HCEC 1CT (cell line): ENCODE data around the gene ABCF3.

ENCODE experiments used
- DNase-seq: peaks from one replicate; pipeline ENCODE4 v3.0.0-alpha.2; 2017

ABCF3 gene

DNA sequence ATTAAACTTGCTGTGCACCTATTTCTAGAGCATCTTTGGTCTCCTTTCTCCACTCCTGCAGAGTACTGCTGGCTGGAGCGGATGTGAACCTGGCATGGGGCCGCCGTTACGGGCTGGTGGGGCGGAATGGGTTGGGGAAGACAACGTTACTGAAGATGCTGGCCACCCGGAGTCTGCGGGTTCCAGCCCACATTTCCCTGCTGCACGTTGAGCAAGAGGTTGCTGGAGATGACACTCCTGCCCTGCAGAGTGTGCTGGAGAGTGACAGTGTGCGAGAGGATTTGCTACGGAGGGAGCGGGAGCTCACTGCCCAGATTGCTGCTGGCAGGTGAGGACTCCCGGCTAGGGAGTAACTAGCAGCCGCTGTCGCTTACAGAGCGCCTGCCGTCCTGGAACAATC lies 2.1 kb downstream of the ABCF3 start:
- no peak for DNase-seq

DNA sequence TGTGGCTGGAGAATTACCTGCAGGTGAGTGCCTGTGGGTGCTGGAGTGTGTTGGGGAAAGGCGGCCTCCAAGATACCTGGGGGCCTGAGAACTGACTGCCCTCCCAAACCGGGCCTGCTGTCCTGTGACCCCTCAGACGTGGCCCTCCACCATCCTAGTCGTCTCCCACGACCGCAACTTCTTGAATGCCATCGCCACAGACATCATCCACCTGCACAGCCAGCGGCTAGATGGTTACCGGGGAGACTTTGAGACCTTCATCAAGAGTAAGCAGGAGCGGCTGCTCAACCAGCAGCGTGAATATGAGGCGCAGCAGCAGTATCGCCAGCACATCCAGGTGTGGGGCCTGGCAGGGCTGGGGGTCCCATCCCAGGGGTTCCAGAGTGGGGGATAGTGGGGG lies 3.4 kb downstream of the ABCF3 start:
- no peak for DNase-seq

DNA sequence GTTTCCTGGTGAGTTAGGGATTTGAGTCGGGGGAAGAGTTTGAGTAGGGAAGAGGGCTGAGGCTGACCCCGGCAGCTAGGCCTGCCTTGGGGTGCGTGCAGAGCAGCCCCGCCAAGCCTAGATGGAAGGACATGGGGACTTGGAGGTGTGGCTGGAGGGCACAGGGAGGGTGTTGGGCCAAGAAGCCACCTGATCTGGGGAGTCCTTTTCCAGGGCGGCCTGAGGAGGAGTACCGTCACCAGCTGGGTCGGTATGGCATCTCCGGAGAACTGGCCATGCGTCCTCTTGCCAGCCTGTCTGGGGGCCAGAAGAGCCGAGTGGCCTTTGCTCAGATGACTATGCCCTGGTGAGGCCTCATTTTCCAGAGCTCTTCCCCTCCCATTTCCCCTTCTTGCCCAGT lies 6.9 kb downstream of the ABCF3 start:
- no peak for DNase-seq

DNA sequence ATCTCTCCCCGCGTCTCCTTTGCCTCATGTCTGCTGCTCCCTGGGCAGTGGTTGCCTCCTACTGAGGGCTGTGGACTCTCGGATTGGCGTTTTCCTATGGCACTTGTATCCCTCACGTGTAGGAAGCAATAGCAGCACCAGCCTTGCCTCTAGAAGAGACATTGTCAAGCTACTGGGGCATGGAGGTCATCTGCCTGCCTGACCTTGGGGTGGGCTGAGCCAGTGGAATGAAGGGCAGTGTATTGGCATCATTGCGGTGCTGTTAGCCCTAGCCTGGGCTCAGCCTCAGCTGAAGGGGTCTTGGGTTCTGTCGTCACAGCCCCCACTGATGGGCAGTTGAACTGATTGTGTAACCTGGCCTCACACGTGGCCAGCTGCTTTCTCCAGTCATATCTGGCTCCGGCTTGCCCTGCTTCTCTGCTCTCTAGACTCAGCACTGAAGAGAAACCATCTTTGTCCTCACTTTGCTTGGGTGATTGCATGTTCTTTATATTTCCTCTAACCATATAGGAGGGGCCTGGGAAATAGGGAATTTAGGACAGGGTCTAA lies 8.1 kb downstream of the ABCF3 start:
- no peak for DNase-seq

DNA sequence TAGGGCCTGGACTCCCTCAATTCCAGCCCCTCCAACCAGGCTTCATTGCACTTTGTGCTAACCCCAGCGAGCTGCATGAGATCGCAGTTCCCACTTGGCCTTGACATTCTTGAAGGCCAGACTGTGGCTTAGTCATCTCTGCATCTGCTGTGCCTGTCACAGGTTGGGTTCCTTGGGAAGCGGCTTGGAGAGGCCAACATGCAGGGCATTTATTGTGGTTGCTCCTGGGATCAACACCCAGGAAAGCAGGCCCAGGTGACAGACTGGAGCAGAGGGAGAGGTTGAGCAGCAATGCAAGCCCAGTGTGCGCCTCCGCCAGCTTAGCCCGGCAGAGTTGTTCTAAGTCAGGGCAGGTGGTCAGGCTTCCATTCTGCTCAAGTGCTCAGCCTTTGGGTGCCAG lies 10.5 kb downstream of the ABCF3 start:
- no peak for DNase-seq

DNA sequence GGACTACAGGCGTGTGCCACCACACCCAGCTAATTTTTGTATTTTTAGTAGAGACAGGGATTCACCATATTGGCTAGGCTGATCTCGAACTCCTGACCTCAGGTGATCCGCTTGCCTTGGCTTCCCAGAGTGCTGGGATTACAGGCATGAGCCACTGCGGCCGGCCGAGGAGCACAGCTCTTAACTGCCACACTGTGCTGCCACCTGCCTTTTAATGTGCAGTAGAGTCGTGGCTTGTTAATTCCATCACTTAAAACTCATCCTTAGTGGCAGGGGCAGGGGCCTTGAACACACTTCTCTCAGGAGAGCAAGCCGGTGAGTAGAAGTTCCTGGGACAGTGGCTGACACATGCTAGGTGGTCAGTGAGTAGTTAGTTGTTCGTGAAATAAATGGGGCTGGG lies 12.5 kb downstream of the ABCF3 start:
- DNase-seq: no peak

DNA sequence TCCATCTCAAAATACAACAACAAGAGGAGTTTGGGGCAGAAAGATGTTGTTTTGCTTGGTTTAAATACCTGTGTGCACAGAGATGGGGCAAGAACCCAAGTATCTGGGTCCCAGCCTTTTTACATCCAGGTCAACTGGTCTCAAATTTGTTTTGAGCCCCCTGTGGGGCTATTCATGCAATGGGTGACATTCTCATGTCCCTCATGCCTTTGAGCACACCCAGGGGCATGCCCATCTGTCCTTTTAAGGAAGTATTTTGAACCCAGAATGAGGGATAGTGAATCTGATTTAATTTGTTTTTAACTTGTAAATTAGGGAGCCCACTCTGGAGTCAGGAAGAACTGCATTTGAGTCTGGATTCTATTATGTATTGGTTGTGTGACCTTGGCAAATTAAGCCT lies 14.8 kb downstream of the ABCF3 start:
- no peak for DNase-seq

DNA sequence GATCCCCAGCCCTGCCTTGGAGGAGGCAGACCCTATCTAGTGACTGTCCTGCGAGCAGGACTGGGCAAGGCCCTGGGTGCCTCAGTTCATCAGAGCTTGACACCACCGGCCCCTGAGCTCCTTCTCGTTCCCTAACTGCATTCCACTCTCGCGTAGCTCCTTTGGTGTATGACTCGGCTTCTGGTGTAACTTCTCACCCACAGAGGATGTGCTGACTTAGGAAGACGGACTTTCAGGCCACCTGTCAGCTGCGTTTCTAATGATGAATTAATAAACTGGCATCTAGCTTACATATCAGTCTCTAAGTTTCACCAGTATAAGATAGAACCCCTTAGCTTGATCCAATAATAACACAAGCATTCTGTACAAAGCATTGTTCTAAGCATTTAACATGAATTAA lies 17.5 kb downstream of the ABCF3 start:
- no peak for DNase-seq

DNA sequence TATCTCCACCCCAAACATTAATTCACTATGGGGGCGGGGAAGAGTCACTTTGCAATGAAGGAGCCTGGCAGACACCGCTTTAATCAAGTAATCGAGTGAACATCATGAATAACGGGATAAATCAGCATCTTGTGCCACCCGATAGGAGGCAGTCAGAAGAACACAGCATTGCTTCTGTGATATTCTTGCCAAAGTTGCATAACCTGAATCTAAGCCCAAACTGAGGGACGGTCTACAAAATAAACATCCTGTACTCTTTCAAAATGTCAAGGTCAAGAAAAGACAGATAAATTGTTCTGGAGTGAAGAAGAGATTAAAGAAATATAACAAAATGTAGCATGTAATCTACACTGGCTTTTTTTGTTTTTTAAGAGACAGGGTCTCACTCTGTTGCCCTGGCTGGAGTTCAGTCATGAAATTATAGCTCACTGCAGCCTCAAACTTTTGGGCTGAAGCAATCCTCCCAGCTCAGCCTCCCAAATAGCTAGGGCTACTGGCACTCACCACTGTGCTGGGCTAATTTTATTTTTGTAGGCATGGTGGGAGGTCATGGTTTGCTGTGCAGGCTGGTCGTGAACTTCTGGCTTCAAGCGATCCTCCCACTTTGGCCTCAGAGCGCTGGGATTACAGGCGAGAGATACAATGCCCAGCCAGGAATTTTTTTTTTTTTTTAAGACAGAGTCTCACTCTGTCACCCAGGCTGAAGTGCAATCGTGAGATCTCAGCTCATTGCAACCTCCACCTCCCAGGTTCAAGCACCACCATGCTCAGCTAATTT lies 23.3 kb downstream of the ABCF3 start:
- DNase-seq: no peak

DNA sequence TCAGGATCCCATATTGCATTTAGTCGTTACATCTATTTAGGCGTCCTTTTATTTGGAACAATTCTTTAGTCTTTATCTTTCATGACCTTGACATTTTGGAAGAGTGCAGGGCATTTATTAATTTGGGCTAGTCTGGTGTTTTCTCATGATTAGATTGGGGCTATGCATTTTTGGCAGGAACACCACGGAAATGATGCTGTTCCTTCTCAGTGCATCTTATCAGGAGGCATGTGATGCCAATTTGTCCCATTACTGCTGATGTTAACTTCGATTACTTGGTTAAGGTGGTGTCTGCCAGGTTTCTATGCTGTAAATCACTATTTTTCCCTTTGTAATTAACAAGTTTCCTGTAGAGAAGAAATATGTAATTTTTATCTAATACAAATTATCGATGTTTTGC lies 25.3 kb downstream of the ABCF3 start:
- DNase-seq: no peak

DNA sequence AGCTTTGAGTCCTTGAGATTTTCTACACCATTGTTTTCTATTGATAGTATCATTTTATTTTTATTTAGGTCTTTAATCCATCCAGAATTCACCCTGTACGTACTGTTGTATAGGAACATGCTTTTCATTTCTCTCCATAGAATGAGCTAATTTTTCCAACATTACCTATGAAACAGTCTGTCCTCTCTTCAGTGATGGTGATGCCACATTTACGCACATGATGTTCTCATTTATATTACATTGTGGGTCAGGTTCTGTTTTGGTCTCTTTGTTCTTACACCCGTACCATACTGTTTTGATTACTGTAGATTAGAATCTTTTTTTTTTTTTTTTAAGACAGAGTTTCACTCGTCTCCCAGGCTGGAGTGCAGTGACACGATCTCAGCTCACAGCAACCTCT lies 25.7 kb downstream of the ABCF3 start:
- DNase-seq: no peak

DNA sequence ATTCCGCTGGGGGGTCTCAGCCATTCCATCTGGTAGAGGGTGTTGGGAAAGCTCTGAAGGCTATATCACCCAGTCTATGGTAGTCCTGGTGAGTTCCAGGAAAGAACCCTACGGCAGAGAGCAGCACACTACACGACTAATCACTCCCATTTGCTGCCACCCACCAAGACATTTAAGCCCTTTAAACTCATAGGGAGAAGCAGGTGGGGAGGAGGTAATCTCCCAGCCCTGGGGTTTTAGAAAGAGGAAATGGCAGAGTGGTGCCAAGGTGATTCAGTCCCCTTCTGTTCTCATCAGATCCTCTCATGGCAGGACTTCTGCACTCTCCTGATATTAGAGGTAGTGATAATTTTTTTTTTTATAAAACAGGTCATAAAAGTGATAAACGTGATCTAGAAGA lies 32.8 kb downstream of the ABCF3 start:
- DNase-seq: no peak

DNA sequence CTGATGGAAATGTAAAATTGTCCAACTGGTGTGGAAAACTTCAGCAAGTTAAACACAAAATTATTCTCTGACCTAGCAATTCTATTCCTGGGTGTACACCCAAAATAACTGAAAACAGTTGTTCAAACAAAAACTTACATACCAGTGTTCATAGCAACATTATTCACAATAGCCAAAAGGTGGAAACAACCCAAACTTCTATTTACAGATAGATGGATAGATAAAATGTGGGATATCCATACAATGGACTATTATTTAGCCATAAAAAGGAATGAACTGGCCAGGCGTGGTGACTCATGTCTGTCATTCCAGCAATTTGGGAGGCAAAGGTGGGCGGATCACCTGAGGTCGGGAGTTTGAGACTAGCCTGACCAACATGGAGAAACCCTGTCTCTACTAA lies 36.5 kb downstream of the ABCF3 start:
- DNase-seq: no peak

DNA sequence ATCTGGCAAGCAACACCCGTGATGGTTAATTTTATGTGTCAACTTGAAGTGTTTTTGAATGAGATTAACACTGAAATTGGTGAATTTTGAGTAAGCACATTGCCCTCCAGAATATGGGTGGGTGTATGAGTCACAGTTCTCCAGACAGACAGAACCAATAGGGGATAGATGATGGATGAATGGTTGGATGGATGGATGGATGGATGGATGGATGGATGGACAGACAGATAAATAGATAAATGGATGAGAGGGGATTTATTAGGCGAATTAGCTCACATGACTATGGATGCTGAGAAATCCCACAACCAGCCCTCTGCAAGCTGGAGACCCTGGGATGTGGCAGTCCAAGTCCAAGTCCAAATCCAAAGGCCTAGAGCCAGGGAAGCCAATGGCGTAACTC lies 37.9 kb downstream of the ABCF3 start:
- no peak for DNase-seq

DNA sequence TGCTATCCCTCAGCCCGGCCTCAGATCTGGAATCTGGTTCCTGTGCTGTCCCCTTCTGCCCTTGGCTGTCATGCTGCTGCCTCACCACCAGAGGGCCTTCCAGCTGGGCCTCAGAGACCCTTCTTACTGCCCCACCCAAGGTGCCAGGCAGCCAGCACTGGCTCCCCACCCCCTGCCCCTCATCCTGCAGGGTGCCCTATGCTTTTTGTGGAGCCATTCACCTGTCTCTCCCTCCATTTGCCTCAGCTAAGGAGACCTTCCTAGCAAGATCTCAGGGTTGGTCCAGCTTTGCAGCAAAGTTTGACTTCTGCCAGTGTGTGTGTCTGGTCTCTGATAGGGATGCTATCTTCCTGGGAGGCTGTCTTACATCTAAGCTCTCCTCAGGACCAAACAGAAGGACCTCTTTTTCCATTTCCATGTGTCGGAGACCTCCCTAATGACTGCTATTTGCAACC lies 41.5 kb downstream of the ABCF3 start:
- peak; percentile 18 for DNase-seq

DNA sequence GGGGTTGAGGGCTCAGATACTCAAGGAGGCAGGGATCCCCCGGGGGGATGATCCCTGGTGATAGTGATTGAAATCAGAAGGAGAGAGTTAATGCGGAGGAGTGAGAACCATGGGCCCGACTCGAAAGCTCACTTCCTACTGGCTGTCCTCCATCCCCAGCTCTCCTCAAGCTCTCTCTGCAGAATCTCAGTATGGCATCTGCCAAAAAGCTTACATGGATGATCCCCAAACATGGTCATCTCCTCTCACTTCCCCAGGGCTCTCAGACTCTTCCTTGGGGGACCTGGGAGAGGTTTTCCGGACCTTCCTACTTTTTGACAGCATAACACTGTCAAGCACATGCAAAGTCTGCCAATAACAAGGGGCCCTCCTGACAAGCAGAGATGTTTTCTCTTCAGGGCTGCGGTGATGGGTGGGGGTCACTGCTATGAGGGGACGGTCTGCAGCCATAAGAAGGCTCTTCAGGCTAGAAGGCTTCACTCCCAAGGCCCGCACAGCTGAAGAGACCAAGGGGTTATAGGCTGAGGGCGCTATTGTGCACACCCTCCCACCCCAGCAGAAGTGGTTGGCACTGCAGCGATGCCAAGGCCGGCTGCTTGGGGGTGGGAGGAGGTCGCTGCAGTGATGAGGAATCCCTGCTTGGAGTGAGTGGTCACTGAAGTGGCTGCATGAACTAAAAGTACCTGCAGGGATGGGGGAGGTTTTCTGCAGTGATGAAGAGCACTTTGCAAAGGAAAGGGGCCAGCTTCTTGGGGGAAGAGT lies 42.6 kb downstream of the ABCF3 start:
- no peak for DNase-seq

DNA sequence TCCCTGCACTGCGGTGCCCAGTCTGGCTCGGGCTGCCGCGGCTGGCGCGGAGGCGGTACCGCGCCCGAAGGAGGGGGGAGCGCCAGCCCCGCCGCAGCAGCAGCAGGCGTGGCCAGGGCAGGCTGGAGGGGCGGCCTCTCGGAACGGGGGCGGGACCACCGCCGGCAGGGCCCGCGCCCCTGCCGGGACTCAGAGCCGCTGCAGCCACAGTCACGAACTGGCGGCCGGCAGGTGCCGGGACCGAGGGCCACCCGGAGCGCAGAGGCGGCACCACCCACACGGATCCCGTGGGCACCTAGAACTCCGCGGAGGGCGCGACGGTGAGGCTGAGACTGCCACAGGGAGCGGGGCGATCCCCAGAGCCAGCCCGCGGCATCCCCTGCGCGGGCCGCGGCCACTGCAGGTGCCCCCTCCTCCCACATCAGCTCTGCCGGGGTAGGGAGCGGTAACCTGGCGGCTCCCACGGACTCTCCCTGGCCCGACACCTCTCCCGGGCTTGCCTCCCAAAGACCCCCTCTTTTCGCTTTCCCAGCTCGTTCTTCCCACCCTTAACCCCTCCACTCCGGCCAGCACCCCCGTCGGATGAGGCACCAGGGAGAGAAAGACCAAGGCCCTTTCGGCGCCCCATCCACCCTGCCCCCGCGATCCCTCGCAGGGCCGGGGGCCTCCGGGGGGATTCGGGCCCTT lies 43.5 kb downstream of the ABCF3 start, which contains the start of gene VWA5B2:
Gene VWA5B2, plus strand, starts transcription at position 192 of the 687 bp plus-strand sequence. CDS start 944 bp downstream, outside the sequence.
- no peak for DNase-seq

DNA sequence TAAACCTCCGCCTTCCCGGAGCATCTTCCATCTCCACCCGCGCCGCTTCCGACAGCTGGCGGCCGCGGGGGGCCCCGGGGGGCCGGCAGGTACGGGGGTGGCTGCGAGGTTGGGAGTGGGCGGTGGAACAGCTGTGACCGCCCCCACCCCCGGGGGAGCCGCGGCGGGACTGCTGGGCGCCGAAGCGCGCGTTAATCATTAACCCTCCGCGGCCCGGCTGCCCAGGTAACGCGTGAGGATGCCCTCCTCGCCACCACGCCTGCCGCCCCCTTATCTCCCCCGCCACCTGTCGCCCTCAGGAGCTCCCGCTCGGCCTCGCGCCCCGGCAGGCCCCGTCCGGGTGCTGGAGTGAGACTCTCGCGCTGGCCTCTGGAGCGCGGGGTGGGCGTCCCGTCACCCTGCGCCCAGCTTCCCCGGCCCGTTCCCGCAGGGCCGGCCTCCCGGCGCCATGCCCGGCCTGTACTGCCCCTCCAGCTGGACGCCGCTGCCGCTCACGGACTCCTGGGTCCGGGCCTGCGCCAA lies 44.1 kb downstream of the ABCF3 start:
- no peak for DNase-seq

DNA sequence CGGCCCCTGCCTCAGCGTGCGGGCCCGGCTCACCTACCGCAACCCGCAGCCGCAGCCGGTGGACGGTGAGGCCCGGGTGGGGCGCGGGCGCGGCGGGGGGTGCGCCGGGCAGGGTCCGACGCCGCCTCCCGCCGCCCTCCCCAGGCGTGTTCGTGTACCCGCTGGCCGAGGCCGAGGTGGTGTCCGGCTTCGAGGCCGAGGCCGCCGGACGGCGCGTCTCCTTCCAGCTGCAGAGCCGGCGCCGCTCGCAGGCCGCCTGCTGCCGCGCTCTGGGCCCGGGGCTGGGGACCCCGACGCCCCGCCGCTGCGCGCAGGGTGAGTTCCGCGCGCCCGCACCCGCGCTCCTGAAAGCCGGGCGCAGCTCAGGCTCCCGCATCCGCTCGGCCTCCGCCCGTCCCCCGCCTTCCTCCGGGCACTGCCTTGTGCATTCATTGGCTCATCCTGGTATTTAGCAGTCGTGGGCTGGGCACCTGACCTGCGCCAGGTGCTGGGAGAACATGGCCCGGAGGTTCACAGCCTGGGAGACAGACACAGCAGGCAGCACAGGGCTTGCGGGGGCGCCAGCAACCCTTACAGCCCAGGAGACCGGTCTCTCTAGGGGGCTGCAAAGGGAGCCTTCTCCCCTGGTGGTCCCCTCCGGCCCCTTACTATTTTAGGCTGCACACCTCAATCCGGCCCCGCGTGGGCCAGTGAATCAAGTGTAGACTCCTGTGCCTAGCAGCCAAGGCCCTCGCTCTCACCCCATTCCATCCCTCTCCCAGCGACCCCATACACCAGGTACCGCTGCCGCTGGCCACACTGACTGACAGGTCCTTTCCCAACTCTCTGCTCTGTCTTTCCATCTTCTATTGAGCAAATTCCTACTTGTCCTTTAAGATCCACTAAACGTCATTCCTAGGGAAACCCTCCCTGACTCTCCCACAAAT lies 44.9 kb downstream of the ABCF3 start:
- DNase-seq: no peak

DNA sequence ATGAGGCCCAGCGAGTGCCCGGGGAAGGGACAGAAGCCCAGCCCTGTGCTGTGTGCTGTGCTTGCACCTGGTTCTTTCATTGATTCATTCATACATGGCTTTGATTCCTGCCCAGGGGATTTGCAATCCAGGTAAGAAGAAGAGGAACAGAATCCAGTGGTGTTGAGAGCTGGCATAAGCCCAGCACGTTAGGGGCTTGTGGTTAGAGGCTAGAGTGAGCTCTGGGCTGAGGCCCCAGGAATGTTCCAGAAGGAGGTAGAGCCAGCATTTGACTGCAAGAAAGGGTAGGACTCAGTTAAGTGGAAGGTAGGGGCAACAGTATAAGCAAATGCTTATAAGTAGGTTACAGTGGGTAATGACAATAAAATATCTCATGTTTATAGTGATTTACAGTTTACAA lies 45.7 kb downstream of the ABCF3 start:
- DNase-seq: no peak

DNA sequence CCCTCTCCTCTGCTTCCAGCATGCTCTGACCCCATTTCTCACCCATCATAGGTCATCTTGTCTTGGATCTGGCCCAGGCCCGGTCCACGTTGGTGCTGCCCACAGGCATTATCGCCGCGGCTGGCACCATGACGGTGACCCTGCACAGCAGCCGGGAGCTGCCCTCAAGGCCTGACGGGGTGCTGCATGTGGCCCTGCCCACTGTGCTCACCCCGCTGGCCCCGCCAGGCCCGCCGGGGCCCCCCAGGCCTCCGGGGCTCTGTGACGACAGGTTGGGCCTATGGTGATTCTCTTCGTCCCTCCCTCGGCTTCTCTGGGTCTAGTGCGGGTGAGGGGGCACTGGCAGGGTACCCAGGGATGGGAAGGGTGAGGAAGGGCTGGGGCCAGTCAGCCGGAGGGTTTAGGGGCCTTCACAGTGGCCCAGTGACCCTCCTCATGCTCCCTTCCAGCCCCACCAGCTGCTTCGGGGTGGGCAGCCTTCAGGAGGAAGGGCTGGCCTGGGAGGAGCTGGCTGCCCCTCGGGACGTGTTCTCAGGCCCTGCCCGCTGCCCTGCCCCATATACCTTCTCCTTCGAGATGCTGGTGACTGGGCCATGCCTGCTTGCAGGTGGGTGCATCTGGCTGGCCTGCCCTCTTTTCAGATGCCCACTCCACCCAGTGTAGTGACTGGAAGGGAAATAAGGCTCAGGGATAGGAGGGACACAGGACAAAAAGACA lies 47.3 kb downstream of the ABCF3 start:
- DNase-seq: no peak
